ENCODE measurements around the gene GALNT10. TPM values are rescaled to one million over a fixed set of nuclear protein-coding genes. Genes with fewer than 3 reads are reported as not detected.

The GALNT10 gene
- polyA plus RNA-seq, 1 donor (not counting 4 experiments of a cell fraction or from before 2014, with no cell fraction given): 17.9 TPM

GRCh38 chr5:154303133-154303532 lies 112.6 kb downstream of the GALNT10 start:
- DNase-seq (ENCODE audit: low read depth, low spot score) (no peak), FAIRE-seq (no peak)
- Histone ChIP-seq H3K4me2 (ENCODE audit: control insufficient read depth, extremely low read depth, insufficient read depth, low read depth, low read length) (no peak overlapping the region), H3K79me2 (ENCODE audit: control insufficient read depth, insufficient read depth, low read length) (no peaks in the 10 kb centered on the region), H3K4me1 (ENCODE audit: control insufficient read depth, extremely low read depth, insufficient read depth, low read length) (peaks cover 2% of the 10 kb centered on the region), H4K20me1 (ENCODE audit: control insufficient read depth, extremely low read depth, insufficient read depth, low read length) (no peaks in the 10 kb centered on the region), H2AFZ (ENCODE audit: control insufficient read depth, low read length) (no peak overlapping the region), H3K27me3 (ENCODE audit: control insufficient read depth, extremely low read depth, insufficient read depth, low read length) (no peaks in the 10 kb centered on the region), H3K4me3 (ENCODE audit: control insufficient read depth in 2 of 3, extremely low read depth in 1 of 3, insufficient read depth in 2 of 3, low read depth in 1 of 3, low read length in 3 of 3) (no peak overlapping the region), H3K9me3 (ENCODE audit: control insufficient read depth, low read depth, low read length) (no peaks in the 10 kb centered on the region), H3K36me3 (ENCODE audit: control insufficient read depth in 2 of 2, extremely low read depth in 1 of 2, insufficient read depth in 2 of 2, low read length in 2 of 2) (no peaks in the 10 kb centered on the region), H3K9ac (ENCODE audit: control insufficient read depth, extremely low read depth, insufficient read depth, low read length) (no peak overlapping the region), H3K9me1 (ENCODE audit: control insufficient read depth, extremely low read depth, insufficient read depth, low read length) (no peaks in the 10 kb centered on the region), H3K27ac (ENCODE audit: control insufficient read depth, insufficient read depth, low read length) (no peak overlapping the region)
- dilution Hi-C loops (cut with MboI; ENCODE audit: extremely low pct_ligation_motif_present, low sequenced_read_pairs): no loop called here
- TF ChIP-seq EZH2 (IDR thresholded peaks at IDR 0.05; ENCODE audit: low read length) (no peak), CTCF (optimal IDR thresholded peaks at IDR 0.05 in 1 of 3, IDR thresholded peaks at IDR 0.05 in 1 of 3, conservative IDR thresholded peaks at IDR 0.05 in 1 of 3; ENCODE audit: extremely low read depth in 1 of 3, insufficient read depth in 2 of 3, low read length in 3 of 3) (no peak)

DNA sequence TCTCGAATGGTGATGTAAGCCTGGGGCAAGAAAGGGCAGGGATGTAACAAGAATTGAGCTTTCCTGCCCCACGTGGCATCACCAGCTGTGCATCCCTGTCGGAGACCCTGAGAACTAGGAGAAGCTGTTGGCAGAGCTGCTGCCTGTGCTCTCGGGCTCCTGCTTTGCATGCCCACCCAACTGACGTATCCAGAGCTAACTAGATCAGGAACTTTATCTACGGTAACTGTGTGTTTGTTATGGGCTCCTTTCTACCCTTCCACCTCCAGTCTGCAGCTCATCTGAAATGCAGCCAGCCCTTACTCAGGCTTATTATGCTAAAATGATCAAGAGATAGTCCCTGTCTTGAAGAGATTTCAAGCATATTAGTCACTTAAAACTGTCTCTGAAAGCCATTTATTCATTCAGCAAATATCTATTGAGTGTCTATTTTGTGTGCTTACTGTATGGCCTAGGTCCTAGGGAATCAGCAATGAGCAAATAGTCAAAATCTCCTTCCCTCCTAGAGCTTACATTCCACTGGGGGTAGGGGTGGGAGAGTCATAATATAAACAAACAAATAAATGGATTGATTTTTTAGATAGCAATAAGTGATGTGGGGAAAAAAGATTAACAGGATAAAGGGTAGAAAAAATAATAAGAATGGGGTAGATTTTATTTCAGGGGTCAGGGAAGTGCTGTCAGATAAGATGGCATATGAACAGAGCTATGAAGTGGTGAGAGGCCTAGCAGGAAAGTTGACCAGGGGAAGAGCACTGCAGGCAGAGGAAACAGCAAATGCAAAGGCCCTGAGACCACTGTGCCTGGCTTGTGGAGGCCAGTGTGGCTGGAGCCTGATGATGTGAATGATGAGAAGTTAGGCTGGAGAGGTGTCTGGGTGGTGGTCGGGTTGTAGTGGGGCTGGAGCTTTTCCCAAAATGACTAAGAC lies 118.2 kb downstream of the GALNT10 start:
- DNase-seq (ENCODE audit: low read depth, low spot score) (no peak), FAIRE-seq (no peak)
- Histone ChIP-seq H4K20me1 (ENCODE audit: control insufficient read depth, extremely low read depth, insufficient read depth, low read length) (no peaks in the 10 kb centered on the region), H3K79me2 (ENCODE audit: control insufficient read depth, insufficient read depth, low read length) (no peaks in the 10 kb centered on the region), H3K4me2 (ENCODE audit: control insufficient read depth, extremely low read depth, insufficient read depth, low read depth, low read length) (peak overlapping the region; percentile 17), H2AFZ (ENCODE audit: control insufficient read depth, low read length) (peak overlapping the region; percentile 17), H3K4me1 (ENCODE audit: control insufficient read depth, extremely low read depth, insufficient read depth, low read length) (peaks cover 6% of the 10 kb centered on the region), H3K9ac (ENCODE audit: control insufficient read depth, extremely low read depth, insufficient read depth, low read length) (no peak overlapping the region), H3K4me3 (ENCODE audit: control insufficient read depth in 2 of 3, extremely low read depth in 1 of 3, insufficient read depth in 2 of 3, low read depth in 1 of 3, low read length in 3 of 3) (no peak overlapping the region), H3K27me3 (ENCODE audit: control insufficient read depth, extremely low read depth, insufficient read depth, low read length) (no peaks in the 10 kb centered on the region), H3K9me3 (ENCODE audit: control insufficient read depth, low read depth, low read length) (no peaks in the 10 kb centered on the region), H3K9me1 (ENCODE audit: control insufficient read depth, extremely low read depth, insufficient read depth, low read length) (no peaks in the 10 kb centered on the region), H3K27ac (ENCODE audit: control insufficient read depth, insufficient read depth, low read length) (no peak overlapping the region), H3K36me3 (ENCODE audit: control insufficient read depth in 2 of 2, extremely low read depth in 1 of 2, insufficient read depth in 2 of 2, low read length in 2 of 2) (no peaks in the 10 kb centered on the region)
- TF ChIP-seq EZH2 (IDR thresholded peaks at IDR 0.05; ENCODE audit: low read length) (no peak), CTCF (optimal IDR thresholded peaks at IDR 0.05 in 1 of 3, IDR thresholded peaks at IDR 0.05 in 1 of 3, conservative IDR thresholded peaks at IDR 0.05 in 1 of 3; ENCODE audit: extremely low read depth in 1 of 3, insufficient read depth in 2 of 3, low read length in 3 of 3) (no peak)
- dilution Hi-C loops (cut with MboI; ENCODE audit: extremely low pct_ligation_motif_present, low sequenced_read_pairs): no loop called here

Measured in keratinocyte (primary cell).